ENCODE data around the gene BORCS6. TPM values are rescaled to one million over a fixed set of nuclear protein-coding genes. Genes with fewer than 3 reads are reported as not detected.

BORCS6 gene
- total and polyA plus RNA-seq, 2 of the 13 experiments (the other 11 are each of a cell fraction or from before 2014, with no cell fraction given): 2.0 to 5.1 TPM

GRCh38 chr17:8176197-8176940 lies 13.6 kb downstream of the BORCS6 start, which contains the start of gene TMEM107:
Gene TMEM107, minus strand, starts transcription at chr17:8176380. Its CDS starts 94 bp downstream, at chr17:8176286.
- H3K4me1 ChIP-seq (ENCODE audit: insufficient read depth, low read length): peaks cover 50% of the 10 kb centered on the region
- ChIA-PET POLR2A (interaction anchor here (0.5 to 4.5 kb wide), 7 partner anchors 12 to 119 kb away, joined by 3 to 160 read pairs (median 5); partner anchors contain the start of genes AURKB, BORCS6 and SLC25A35), CTCF (ENCODE audit: low intra/inter-chr PET ratio, low total read pairs) (no interaction called here)
- BruUV-seq (replicated peaks): TSS peak; percentile 73
- no peaks in the 10 kb centered on the region; a peak in 1 of 5 replicates for H3K27me3 ChIP-seq (ENCODE audit: control insufficient read depth in 1 of 2, insufficient read depth in 2 of 2, low read length in 2 of 2)
- no peaks in the 10 kb centered on the region for H3K9me3 ChIP-seq (ENCODE audit: low read length)
- peak within 1 kb of the TSS; percentile 74 for H3K9ac ChIP-seq (ENCODE audit: insufficient read depth, low read depth, low read length)
- H3K4me3 ChIP-seq (replicated peaks in 1 of 3; ENCODE audit: insufficient read depth in 1 of 3, low read depth in 2 of 3, low read length in 3 of 3): peak within 1 kb of the TSS; percentile 63 to 86 (median 83)
- H2AFZ ChIP-seq (ENCODE audit: low read length): peak within 1 kb of the TSS; percentile 18
- FAIRE-seq (no peak), DNase-seq (ENCODE audit: low spot score) (peak; percentile 80), ATAC-seq (peak; percentile 82)
- H4K20me1 ChIP-seq (ENCODE audit: insufficient read depth, low read length): no peaks in the 10 kb centered on the region
- H3K4me2 ChIP-seq (ENCODE audit: low read depth, low read length): peak within 1 kb of the TSS; percentile 95
- WGBS (ENCODE audit: low lambda C conversion rate): 0% methylated on average over 18 of the region's 56 CpGs
- H3K27ac ChIP-seq (ENCODE audit: extremely low read length, insufficient read depth, low read length): peak within 1 kb of the TSS; percentile 65
- in situ Hi-C loops (cut with HindIII; ENCODE audit: extremely low pct_ligation_motif_present, low pct_unique_long_range_greater_than_20kb) (no loop called here), intact Hi-C loops (cut with micrococcal nuclease; ENCODE audit: unreplicated experiment) (no loop called here)
- no peaks in the 10 kb centered on the region for H3K79me2 ChIP-seq (ENCODE audit: insufficient read depth, low read length)
- H3K36me3 ChIP-seq (replicated peaks in 1 of 2; ENCODE audit: control insufficient read depth in 1 of 2, insufficient read depth in 2 of 2, low read length in 2 of 2): no peaks in the 10 kb centered on the region
- peak; percentile 27; the same call in 1 of the 2 replicates for TF ChIP-seq MXD3 (CRISPR knock-in tag; IDR thresholded peaks at IDR 0.05)
- peak; percentile 48; the same call in 1 of the 2 replicates for TF ChIP-seq GFI1 (CRISPR knock-in tag; IDR thresholded peaks at IDR 0.05; ENCODE audit: borderline replicate concordance)
- TF ChIP-seq ZFP91 (CRISPR knock-in tag; IDR thresholded peaks at IDR 0.05; ENCODE audit: borderline replicate concordance): no peak; the same call in 1 of the 2 replicates
- TF ChIP-seq MEIS1 (CRISPR knock-in tag; IDR thresholded peaks at IDR 0.05; ENCODE audit: borderline replicate concordance): 0 out of 2 replicates have a peak, but pooled peaks have one; percentile 58
- no peak for TF ChIP-seq LBX2 (CRISPR knock-in tag; IDR thresholded peaks at IDR 0.05; ENCODE audit: borderline replicate concordance)
- peak; percentile 94 for TF ChIP-seq CHD2 (IDR thresholded peaks at IDR 0.05; ENCODE audit: low read depth, low read length)
- TF ChIP-seq ARHGAP35 (CRISPR knock-in tag; IDR thresholded peaks at IDR 0.05; ENCODE audit: borderline replicate concordance): 0 out of 2 replicates have a peak, but pooled peaks have one; percentile 28
- peak; percentile 56; the same call in 1 of the 2 replicates for TF ChIP-seq MTERF4 (CRISPR knock-in tag; IDR thresholded peaks at IDR 0.05)
- peak; percentile 45; the same call in 1 of the 2 replicates for TF ChIP-seq ZNF564 (CRISPR knock-in tag; IDR thresholded peaks at IDR 0.05)
- peak; percentile 15 to 59; a peak in 3 of 4 replicates for TF ChIP-seq POLR2A (IDR thresholded peaks at IDR 0.05; ENCODE audit: insufficient read depth in 1 of 2, low read depth in 2 of 2, low read length in 2 of 2)
- peak; percentile 15; the same call in 1 of the 2 replicates for TF ChIP-seq ZBTB20 (CRISPR knock-in tag; IDR thresholded peaks at IDR 0.05; ENCODE audit: borderline replicate concordance, low read depth)

Measured in HepG2 (cell line).